Smooth muscle cell (in vitro differentiated cells): ENCODE measurements around the gene COL4A2. TPM values are rescaled to one million over a fixed set of nuclear protein-coding genes. Genes with fewer than 3 reads are reported as not detected.

Experiments
- DNase-seq: peaks from one replicate; lab custom pipeline; 2025; ENCODE audit not compliant: unreplicated experiment; lab: John Stamatoyannopoulos, UW
- H2AFZ ChIP-seq: fragments of 200-600 bp; sonication (generic); 2 replicates; pipeline ENCODE4 v1.6.0; 2016; ENCODE audit warnings: antibody characterized with exemption, low read depth, mild to moderate bottlenecking
- H3F3A ChIP-seq: fragments of 200-600 bp; sonication (generic); 2 replicates; pipeline ENCODE4 v1.6.0; 2017; ENCODE audit warnings: antibody characterized with exemption, low read depth
- H3K27ac ChIP-seq: fragments of 200-600 bp; sonication (generic); 2 replicates; pipeline ENCODE4 v1.5.1; 2016; ENCODE audit warnings: low read depth, mild to moderate bottlenecking
- H3K27me3 ChIP-seq: fragments of 200-600 bp; sonication (generic); 2 replicates; pipeline ENCODE4 v1.6.1; 2016; ENCODE audit warnings: low read depth, mild to moderate bottlenecking
- H3K36me3 ChIP-seq: fragments of 200-600 bp; sonication (generic); 2 replicates; pipeline ENCODE4 v1.5.1; 2016; ENCODE audit warnings: low read depth
- H3K4me1 ChIP-seq: fragments of 200-600 bp; sonication (generic); 2 replicates; pipeline ENCODE4 v1.5.1; 2016; ENCODE audit warnings: low read depth
- H3K4me2 ChIP-seq: fragments of 200-600 bp; sonication (generic); 2 replicates; pipeline ENCODE4 v1.6.0; 2016; ENCODE audit warnings: mild to moderate bottlenecking
- H3K4me3 ChIP-seq: fragments of 200-600 bp; sonication (generic); 2 replicates; pipeline ENCODE4 v1.5.1; 2016; ENCODE audit warnings: mild to moderate bottlenecking
- H3K79me2 ChIP-seq: fragments of 200-600 bp; sonication (generic); 2 replicates; pipeline ENCODE4 v1.6.0; 2016; ENCODE audit warnings: low read depth, mild to moderate bottlenecking
- H3K9ac ChIP-seq: fragments of 200-600 bp; sonication (generic); 2 replicates; pipeline ENCODE4 v1.6.0; 2016; ENCODE audit warnings: low read depth
- H3K9me3 ChIP-seq: fragments of 200-600 bp; sonication (generic); replicated peaks from 2 replicates; pipeline ENCODE4 v1.5.1; 2016; ENCODE audit warnings: low read depth
- H4K20me1 ChIP-seq: fragments of 200-600 bp; sonication (generic); 2 replicates; pipeline ENCODE4 v1.6.0; 2016; ENCODE audit warnings: low read depth
- WGBS: methylation state at CpG from one replicate; pipeline ENCODE4 v1.1.7; 2016; ENCODE audit warnings: low lambda C conversion rate; 5-methylcytosine and 5-hydroxymethylcytosine counted together
- polyA plus RNA-seq: library from polyadenylated mRNA; unstranded; fragments of >200 nt; fragmentation: Nextera tagmentation; extraction: Ambion mirVana; gene quantifications from 2 replicates; pipeline ENCODE4 v1.2.1, GENCODE V29; 2016
- total RNA-seq: library from RNA; depleted of rRNA; stranded (reverse); fragments of >200 nt; gene quantifications from 2 replicates; pipeline ENCODE4 v1.2.3, GENCODE V29; 2014
- TF ChIP-seq, protein P1 (sequence below): fragments of 200-600 bp; sonication (generic); IDR thresholded peaks from 2 replicates; pipeline ENCODE4 v1.5.1; 2017; ENCODE audit warnings: borderline replicate concordance, mild to moderate bottlenecking, antibody characterized with exemption; ENCODE audit not compliant: insufficient read depth, poor library complexity, severe bottlenecking

COL4A2 gene
- total and polyA plus RNA-seq, 2 experiments from 2014 or later = 1,456 to 2,786 TPM

- Histone ChIP-seq H3K4me3 (no peak overlapping the region), H3K27me3 (no peaks in the 10 kb centered on the region), H3K27ac (peak overlapping the region; percentile 94), H3K9ac (peak overlapping the region; percentile 44), H2AFZ (no peak overlapping the region), H3K9me3 (no peaks in the 10 kb centered on the region), H3K4me2 (peak overlapping the region; percentile 97), H3K4me1 (peaks cover 52% of the 10 kb centered on the region), H3K79me2 (peaks cover 98% of the 10 kb centered on the region), H3F3A (peaks cover 49% of the 10 kb centered on the region), H3K36me3 (peaks cover 4% of the 10 kb centered on the region), H4K20me1 (peaks cover 100% of the 10 kb centered on the region)
- no peak for DNase-seq
- WGBS = 51% methylated on average over 12 of the region's 12 CpGs
- TF ChIP-seq, protein P1, sequence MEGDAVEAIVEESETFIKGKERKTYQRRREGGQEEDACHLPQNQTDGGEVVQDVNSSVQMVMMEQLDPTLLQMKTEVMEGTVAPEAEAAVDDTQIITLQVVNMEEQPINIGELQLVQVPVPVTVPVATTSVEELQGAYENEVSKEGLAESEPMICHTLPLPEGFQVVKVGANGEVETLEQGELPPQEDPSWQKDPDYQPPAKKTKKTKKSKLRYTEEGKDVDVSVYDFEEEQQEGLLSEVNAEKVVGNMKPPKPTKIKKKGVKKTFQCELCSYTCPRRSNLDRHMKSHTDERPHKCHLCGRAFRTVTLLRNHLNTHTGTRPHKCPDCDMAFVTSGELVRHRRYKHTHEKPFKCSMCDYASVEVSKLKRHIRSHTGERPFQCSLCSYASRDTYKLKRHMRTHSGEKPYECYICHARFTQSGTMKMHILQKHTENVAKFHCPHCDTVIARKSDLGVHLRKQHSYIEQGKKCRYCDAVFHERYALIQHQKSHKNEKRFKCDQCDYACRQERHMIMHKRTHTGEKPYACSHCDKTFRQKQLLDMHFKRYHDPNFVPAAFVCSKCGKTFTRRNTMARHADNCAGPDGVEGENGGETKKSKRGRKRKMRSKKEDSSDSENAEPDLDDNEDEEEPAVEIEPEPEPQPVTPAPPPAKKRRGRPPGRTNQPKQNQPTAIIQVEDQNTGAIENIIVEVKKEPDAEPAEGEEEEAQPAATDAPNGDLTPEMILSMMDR = no peak
Measured at GRCh38 chr13:110297766-110298504, 9.1 kb upstream of the COL4A2 start.

DNA sequence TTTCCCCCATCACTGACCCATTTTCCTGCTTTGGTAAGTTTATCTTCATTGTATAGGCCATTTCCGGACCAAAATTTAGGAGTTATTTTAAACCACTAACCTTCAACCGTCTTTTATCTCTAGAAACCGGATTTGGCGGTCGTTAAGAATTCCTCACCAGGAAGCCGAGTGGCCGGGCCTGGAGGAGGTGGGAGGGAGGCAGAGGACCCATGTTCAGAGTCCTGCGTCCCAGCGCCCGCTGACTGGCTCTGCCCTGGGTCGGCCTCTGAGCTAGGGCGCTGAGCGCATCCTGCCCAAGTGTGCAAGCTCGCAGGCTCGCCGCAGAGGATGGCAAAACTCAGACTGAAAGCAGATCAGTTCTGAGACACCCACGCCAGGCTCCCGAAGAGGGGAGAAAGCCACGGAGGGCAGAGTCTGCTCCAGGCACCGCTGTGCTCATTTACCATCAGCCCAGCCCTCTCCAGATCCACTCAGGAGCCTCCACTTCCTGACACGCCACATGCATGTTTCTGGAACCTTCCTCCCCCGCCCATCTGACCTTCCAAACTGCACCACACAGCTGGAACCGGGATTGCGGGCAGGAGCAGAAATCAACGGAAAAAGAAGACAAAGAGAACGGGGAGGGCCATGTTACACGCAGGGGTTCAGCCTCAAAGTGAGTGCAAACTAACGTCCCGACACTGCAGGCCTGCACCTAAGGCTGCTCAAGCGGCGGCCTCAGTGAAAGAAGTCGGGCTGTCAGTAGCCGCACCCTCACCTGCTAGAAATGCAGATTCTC lies 8.4 kb upstream of the COL4A2 start:
- Histone ChIP-seq H3K27me3 (no peaks in the 10 kb centered on the region), H3F3A (peaks cover 57% of the 10 kb centered on the region), H3K27ac (peak overlapping the region; percentile 94), H3K79me2 (peaks cover 98% of the 10 kb centered on the region), H3K4me1 (peaks cover 60% of the 10 kb centered on the region), H2AFZ (no peak overlapping the region), H3K9ac (peak overlapping the region; percentile 44), H3K4me2 (peak overlapping the region; percentile 97), H3K36me3 (peaks cover 4% of the 10 kb centered on the region), H3K9me3 (no peaks in the 10 kb centered on the region), H4K20me1 (peaks cover 100% of the 10 kb centered on the region), H3K4me3 (no peak overlapping the region)
- TF ChIP-seq, protein P1 = no peak
- 32% methylated on average over 33 of the region's 33 CpGs for WGBS
- DNase-seq = no peak

GRCh38 chr13:110299283-110299840 lies 7.7 kb upstream of the COL4A2 start:
- 46% methylated on average over 10 of the region's 10 CpGs for WGBS
- Histone ChIP-seq H3K27me3 (no peaks in the 10 kb centered on the region), H3K27ac (peak overlapping the region; percentile 94), H3F3A (peaks cover 61% of the 10 kb centered on the region), H3K9ac (peak overlapping the region; percentile 16), H2AFZ (no peak overlapping the region), H4K20me1 (peaks cover 100% of the 10 kb centered on the region), H3K4me2 (peak overlapping the region; percentile 97), H3K9me3 (no peaks in the 10 kb centered on the region), H3K4me1 (peaks cover 66% of the 10 kb centered on the region), H3K4me3 (no peak overlapping the region), H3K36me3 (peaks cover 4% of the 10 kb centered on the region), H3K79me2 (peaks cover 98% of the 10 kb centered on the region)
- DNase-seq = no peak
- TF ChIP-seq, protein P1 = no peak
